HEK293 (cell line): ENCODE data around the gene ABCG1.

Experiments used
- CTCF ChIA-PET: fragments of 350-600 bp; formaldehyde crosslinking; extraction: SDS; loops from one replicate; lab custom pipeline; 2021; ENCODE audit warnings: antibody characterized with exemption; lab: Yijun Ruan, JAX
- POLR2A ChIA-PET: fragments of 300-600 bp; formaldehyde crosslinking; extraction: SDS; loops from one replicate; lab custom pipeline; 2020; ENCODE audit warnings: antibody characterized with exemption, inconsistent platforms; lab: Yijun Ruan, JAX
- H3K27ac ChIP-seq: fragments of 200-500 bp; sonication (Bioruptor generic); 2 replicates; pipeline ENCODE4 v1.5.1; 2014; ENCODE audit warnings: low read depth, low read length, control low read depth, inconsistent platforms; ENCODE audit errors: extremely low read depth
- H3K36me3 ChIP-seq, 2 experiments: fragments of 200-500 bp in 1 of 2; sonication (Bioruptor generic) in 1 of 2; 1 replicate in 1 of 2; 2 replicates in 1 of 2; pipeline ENCODE4 v1.5.1; 2014 to 2017; ENCODE audit warnings: inconsistent platforms in 2 of 2, low read length in 2 of 2; ENCODE audit not compliant: control insufficient read depth in 2 of 2, insufficient read depth in 1 of 2
- H3K4me1 ChIP-seq: fragments of 200-500 bp; sonication (Bioruptor generic); 2 replicates; pipeline ENCODE4 v1.5.1; 2014; ENCODE audit warnings: mild to moderate bottlenecking, low read length, inconsistent platforms; ENCODE audit not compliant: control insufficient read depth, insufficient read depth
- H3K4me3 ChIP-seq: 2 replicates; pipeline ENCODE4 v1.5.1; 2011; ENCODE audit warnings: low read depth, mild to moderate bottlenecking, control low read depth, low read length, moderate library complexity
- H3K9me3 ChIP-seq: fragments of 200-500 bp; sonication (Bioruptor generic); 2 replicates; pipeline ENCODE4 v1.5.1; 2014; ENCODE audit warnings: low read depth, low read length, inconsistent platforms; ENCODE audit not compliant: control insufficient read depth, insufficient read depth
- BCL11A ChIP-seq: fragments of 450-650 bp; formaldehyde crosslinking; IDR thresholded peaks from 2 replicates; pipeline ENCODE4 v1.5.1; 2016; ENCODE audit warnings: low read depth, missing biosample characterization, missing genetic modification characterization
- MZF1 ChIP-seq: fragments of 450-650 bp; formaldehyde crosslinking; IDR thresholded peaks from 2 replicates; pipeline ENCODE4 v1.5.1; 2017; ENCODE audit warnings: missing biosample characterization, missing genetic modification characterization, borderline replicate concordance
- TRIM28 ChIP-seq: IDR thresholded peaks from 2 replicates; pipeline ENCODE4 v1.6.1; 2011; ENCODE audit warnings: low read length, control low read depth, borderline replicate concordance
- ZBTB48 ChIP-seq: fragments of 450-650 bp; formaldehyde crosslinking; IDR thresholded peaks from 2 replicates; pipeline ENCODE4 v1.5.1; 2016; ENCODE audit warnings: missing biosample characterization, missing genetic modification characterization
- ZFP69B ChIP-seq: fragments of 450-650 bp; formaldehyde crosslinking; IDR thresholded peaks from 2 replicates; pipeline ENCODE4 v1.5.1; 2016; ENCODE audit warnings: missing biosample characterization, missing genetic modification characterization
- ZNF157 ChIP-seq: fragments of 450-650 bp; formaldehyde crosslinking; IDR thresholded peaks from 2 replicates; pipeline ENCODE4 v1.5.1; 2016; ENCODE audit warnings: missing biosample characterization, missing genetic modification characterization
- ZNF174 ChIP-seq: fragments of 450-650 bp; formaldehyde crosslinking; IDR thresholded peaks from 2 replicates; pipeline ENCODE4 v1.5.0; 2017; ENCODE audit warnings: missing biosample characterization, mild to moderate bottlenecking, missing genetic modification characterization
- ZNF19 ChIP-seq: fragments of 450-650 bp; formaldehyde crosslinking; IDR thresholded peaks from 2 replicates; pipeline ENCODE4; 2016; ENCODE audit warnings: missing biosample characterization, missing genetic modification characterization, low read depth
- ZNF2 ChIP-seq: fragments of 450-650 bp; formaldehyde crosslinking; IDR thresholded peaks from 2 replicates; pipeline ENCODE4 v1.5.1; 2016; ENCODE audit warnings: missing biosample characterization, missing genetic modification characterization
- ZNF214 ChIP-seq: fragments of 450-650 bp; formaldehyde crosslinking; IDR thresholded peaks from 2 replicates; pipeline ENCODE4 v1.5.1; 2017; ENCODE audit warnings: missing biosample characterization, mild to moderate bottlenecking, missing genetic modification characterization, borderline replicate concordance
- ZNF292 ChIP-seq: fragments of 450-650 bp; formaldehyde crosslinking; IDR thresholded peaks from 2 replicates; pipeline ENCODE4 v1.5.1; 2016; ENCODE audit warnings: low read depth, missing biosample characterization, missing genetic modification characterization, borderline replicate concordance
- ZNF391 ChIP-seq: fragments of 450-650 bp; formaldehyde crosslinking; IDR thresholded peaks from 2 replicates; pipeline ENCODE4 v1.5.1; 2016; ENCODE audit warnings: low read depth, missing biosample characterization, missing genetic modification characterization, borderline replicate concordance
- ZNF404 ChIP-seq: fragments of 450-650 bp; formaldehyde crosslinking; IDR thresholded peaks from 2 replicates; pipeline ENCODE4 v1.5.1; 2017; ENCODE audit warnings: missing biosample characterization, missing genetic modification characterization
- ZNF416 ChIP-seq: fragments of 450-650 bp; formaldehyde crosslinking; IDR thresholded peaks from 2 replicates; pipeline ENCODE4 v1.5.1; 2016; ENCODE audit warnings: missing biosample characterization, missing genetic modification characterization
- ZNF521 ChIP-seq: fragments of 450-650 bp; formaldehyde crosslinking; IDR thresholded peaks from 2 replicates; pipeline ENCODE4 v1.5.1; 2017; ENCODE audit warnings: missing biosample characterization, mild to moderate bottlenecking, missing genetic modification characterization
- ZNF585B ChIP-seq: fragments of 450-650 bp; formaldehyde crosslinking; IDR thresholded peaks from 2 replicates; pipeline ENCODE4 v1.5.1; 2016; ENCODE audit warnings: missing biosample characterization, missing genetic modification characterization
- ZNF792 ChIP-seq: fragments of 450-650 bp; formaldehyde crosslinking; IDR thresholded peaks from 2 replicates; pipeline ENCODE4 v1.5.1; 2016; ENCODE audit warnings: missing biosample characterization, missing genetic modification characterization
- TF ChIP-seq, protein P1 (sequence below): fragments of 450-650 bp; formaldehyde crosslinking; IDR thresholded peaks from 2 replicates; pipeline ENCODE4 v1.5.0; 2017; ENCODE audit warnings: missing biosample characterization, missing genetic modification characterization, borderline replicate concordance
- TF ChIP-seq, protein P2 (sequence below): fragments of 450-650 bp; formaldehyde crosslinking; IDR thresholded peaks from 2 replicates; pipeline ENCODE4 v1.5.1; 2016; ENCODE audit warnings: missing biosample characterization, missing genetic modification characterization
- TF ChIP-seq, protein P3 (sequence below): fragments of 450-650 bp; formaldehyde crosslinking; IDR thresholded peaks from 2 replicates; pipeline ENCODE4 v1.5.1; 2016; ENCODE audit warnings: missing biosample characterization, missing genetic modification characterization

The ABCG1 gene

DNA sequence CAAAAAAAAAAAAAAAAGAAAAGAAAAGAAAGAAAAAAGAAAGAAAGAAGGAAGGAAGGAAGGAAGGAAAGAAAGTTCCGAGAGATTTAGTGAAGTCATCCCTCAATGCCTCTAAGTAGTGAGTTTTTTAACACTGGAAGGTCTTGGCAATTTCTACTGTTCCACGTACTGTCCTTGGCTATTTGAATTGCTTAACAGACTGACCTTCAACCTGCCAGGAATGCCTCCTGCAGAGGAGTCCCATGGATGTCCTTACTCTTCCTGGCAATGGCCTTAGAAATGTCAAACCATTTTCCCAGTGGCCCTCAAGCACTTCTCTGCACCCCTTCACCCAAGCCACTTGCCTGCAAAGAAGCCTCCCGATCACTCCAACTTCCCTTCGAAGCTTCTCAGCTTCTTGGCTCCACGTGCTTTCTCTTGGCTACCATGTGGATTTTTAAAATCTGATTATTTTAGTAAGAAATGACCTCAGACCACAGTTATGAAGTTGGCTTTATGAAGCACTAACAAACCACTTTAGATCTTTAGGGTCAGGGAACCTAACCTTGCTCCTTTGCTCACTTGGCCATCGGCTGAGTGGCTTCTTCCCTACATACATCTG is 43.7 kb upstream of the ABCG1 start (continued):
- TF ChIP-seq, protein P1, sequence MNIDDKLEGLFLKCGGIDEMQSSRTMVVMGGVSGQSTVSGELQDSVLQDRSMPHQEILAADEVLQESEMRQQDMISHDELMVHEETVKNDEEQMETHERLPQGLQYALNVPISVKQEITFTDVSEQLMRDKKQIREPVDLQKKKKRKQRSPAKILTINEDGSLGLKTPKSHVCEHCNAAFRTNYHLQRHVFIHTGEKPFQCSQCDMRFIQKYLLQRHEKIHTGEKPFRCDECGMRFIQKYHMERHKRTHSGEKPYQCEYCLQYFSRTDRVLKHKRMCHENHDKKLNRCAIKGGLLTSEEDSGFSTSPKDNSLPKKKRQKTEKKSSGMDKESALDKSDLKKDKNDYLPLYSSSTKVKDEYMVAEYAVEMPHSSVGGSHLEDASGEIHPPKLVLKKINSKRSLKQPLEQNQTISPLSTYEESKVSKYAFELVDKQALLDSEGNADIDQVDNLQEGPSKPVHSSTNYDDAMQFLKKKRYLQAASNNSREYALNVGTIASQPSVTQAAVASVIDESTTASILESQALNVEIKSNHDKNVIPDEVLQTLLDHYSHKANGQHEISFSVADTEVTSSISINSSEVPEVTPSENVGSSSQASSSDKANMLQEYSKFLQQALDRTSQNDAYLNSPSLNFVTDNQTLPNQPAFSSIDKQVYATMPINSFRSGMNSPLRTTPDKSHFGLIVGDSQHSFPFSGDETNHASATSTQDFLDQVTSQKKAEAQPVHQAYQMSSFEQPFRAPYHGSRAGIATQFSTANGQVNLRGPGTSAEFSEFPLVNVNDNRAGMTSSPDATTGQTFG (tag by site-specific recombination) = no peak
- TF ChIP-seq, protein P2, sequence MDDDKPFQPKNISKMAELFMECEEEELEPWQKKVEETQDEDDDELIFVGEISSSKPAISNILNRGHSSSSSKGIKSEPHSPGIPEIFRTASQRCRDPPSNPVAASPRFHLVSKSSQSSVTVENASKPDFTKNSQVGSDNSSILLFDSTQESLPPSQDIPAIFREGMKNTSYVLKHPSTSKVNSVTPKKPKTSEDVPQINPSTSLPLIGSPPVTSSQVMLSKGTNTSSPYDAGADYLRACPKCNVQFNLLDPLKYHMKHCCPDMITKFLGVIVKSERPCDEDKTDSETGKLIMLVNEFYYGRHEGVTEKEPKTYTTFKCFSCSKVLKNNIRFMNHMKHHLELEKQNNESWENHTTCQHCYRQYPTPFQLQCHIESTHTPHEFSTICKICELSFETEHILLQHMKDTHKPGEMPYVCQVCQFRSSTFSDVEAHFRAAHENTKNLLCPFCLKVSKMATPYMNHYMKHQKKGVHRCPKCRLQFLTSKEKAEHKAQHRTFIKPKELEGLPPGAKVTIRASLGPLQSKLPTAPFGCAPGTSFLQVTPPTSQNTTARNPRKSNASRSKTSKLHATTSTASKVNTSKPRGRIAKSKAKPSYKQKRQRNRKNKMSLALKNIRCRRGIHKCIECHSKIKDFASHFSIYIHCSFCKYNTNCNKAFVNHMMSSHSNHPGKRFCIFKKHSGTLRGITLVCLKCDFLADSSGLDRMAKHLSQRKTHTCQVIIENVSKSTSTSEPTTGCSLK (tag by site-specific recombination) = no peak
- TF ChIP-seq ZNF792 (no peak), ZNF19 (tag by site-specific recombination) (no peak), ZFP69B (tag by site-specific recombination) (no peak), TRIM28 (no peak), ZBTB48 (tag by site-specific recombination) (no peak), ZNF585B (tag by site-specific recombination) (no peak), ZNF292 (tag by site-specific recombination) (no peak), ZNF214 (tag by site-specific recombination) (no peak), ZNF521 (tag by site-specific recombination) (no peak), ZNF416 (tag by site-specific recombination) (no peak)
- TF ChIP-seq, protein P3, sequence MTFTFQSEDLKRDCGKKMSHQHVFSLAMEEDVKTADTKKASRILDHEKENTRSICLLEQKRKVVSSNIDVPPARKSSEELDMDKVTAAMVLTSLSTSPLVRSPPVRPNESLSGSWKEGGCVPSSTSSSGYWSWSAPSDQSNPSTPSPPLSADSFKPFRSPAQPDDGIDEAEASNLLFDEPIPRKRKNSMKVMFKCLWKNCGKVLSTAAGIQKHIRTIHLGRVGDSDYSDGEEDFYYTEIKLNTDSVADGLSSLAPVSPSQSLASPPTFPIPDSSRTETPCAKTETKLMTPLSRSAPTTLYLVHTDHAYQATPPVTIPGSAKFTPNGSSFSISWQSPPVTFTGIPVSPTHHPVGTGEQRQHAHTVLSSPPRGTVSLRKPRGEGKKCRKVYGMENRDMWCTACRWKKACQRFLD (tag by site-specific recombination) = no peak

DNA sequence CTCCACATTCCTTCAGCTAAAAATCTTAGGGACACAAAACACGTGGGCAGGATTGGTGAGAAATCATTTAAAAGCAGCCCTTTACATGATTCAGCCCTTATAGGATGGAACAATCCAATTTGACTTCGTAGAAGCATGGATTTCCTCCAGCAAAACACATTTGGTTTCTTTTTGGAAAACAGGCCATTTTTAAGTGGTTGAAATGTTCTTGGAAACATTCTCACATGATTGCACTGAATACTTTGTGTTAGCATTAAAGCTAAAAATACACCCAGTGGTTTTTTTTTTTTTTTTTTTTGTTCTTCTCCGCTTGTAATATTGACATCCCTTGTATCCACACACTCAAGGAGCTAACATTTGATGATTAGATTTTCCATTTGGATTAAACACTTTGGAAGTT is 42.1 kb upstream of the ABCG1 start:
- no peak overlapping the region for H3K4me3 ChIP-seq
- no peaks in the 10 kb centered on the region for H3K4me1 ChIP-seq
- H3K9me3 ChIP-seq = no peaks in the 10 kb centered on the region
- no peak overlapping the region for H3K27ac ChIP-seq
- ChIA-PET POLR2A (interaction anchor here (0.6 kb wide), 1 partner anchor 44 kb away, joined by 3 read pairs; no protein-coding TSS in a partner anchor), CTCF (interaction anchor here (0.9 to 1.4 kb wide), 5 partner anchors 13 to 61 kb away, joined by 3 to 4 read pairs (median 3); no protein-coding TSS in a partner anchor)
- no peaks in the 10 kb centered on the region for H3K36me3 ChIP-seq
- TF ChIP-seq BCL11A (tag by site-specific recombination) (no peak), MZF1 (tag by site-specific recombination) (no peak), ZNF404 (tag by site-specific recombination) (no peak), ZNF391 (tag by site-specific recombination) (no peak), TRIM28 (no peak), ZNF174 (tag by site-specific recombination) (no peak), ZNF2 (no peak), ZNF157 (tag by site-specific recombination) (no peak)
